ENCODE measurements around the gene CAMKMT. TPM values are rescaled to one million over a fixed set of nuclear protein-coding genes. Genes with fewer than 3 reads are reported as not detected.

CAMKMT gene
- total RNA-seq, 4 donors from 2014 or later, result 7.6 to 16.2 (median 9.4) TPM

- no peak for TF ChIP-seq CTCF (IDR thresholded peaks at IDR 0.05)
- no peak for ATAC-seq (ENCODE audit: low FRiP score)
- DNase-seq (ENCODE audit: low spot score), result no peak
These were observed 14.2 kb upstream of the CAMKMT start for GRCh38 chr2:44347526-44347925.

- DNase-seq (ENCODE audit: low spot score) (no peak), ATAC-seq (ENCODE audit: low FRiP score) (peak; percentile 86)
- no peak for TF ChIP-seq CTCF (IDR thresholded peaks at IDR 0.05)
These were observed 13.3 kb upstream of the CAMKMT start for GRCh38 chr2:44348400-44348799.

- no peak for TF ChIP-seq CTCF (IDR thresholded peaks at IDR 0.05)
- ATAC-seq (ENCODE audit: low FRiP score) (no peak), DNase-seq (ENCODE audit: low spot score) (no peak)
These were observed 12.2 kb upstream of the CAMKMT start for GRCh38 chr2:44349506-44349905.

GRCh38 chr2:44351088-44351487 is 10.7 kb upstream of the CAMKMT start:
- no peak for TF ChIP-seq CTCF (IDR thresholded peaks at IDR 0.05)
- DNase-seq (ENCODE audit: low spot score) (no peak), ATAC-seq (ENCODE audit: low FRiP score) (no peak)

GRCh38 chr2:44351676-44352075 is 10.1 kb upstream of the CAMKMT start:
- DNase-seq (ENCODE audit: low spot score), result no peak
- no peak for TF ChIP-seq CTCF (IDR thresholded peaks at IDR 0.05)
- no peak for ATAC-seq (ENCODE audit: low FRiP score)

- ATAC-seq (ENCODE audit: low FRiP score), result no peak
- DNase-seq (ENCODE audit: low spot score), result no peak
- no peak for TF ChIP-seq CTCF (IDR thresholded peaks at IDR 0.05)
These were observed 9.2 kb upstream of the CAMKMT start for GRCh38 chr2:44352510-44352909.

GRCh38 chr2:44354761-44355160 is 7.0 kb upstream of the CAMKMT start:
- no peak for ATAC-seq (ENCODE audit: low FRiP score)
- DNase-seq (ENCODE audit: low spot score), result no peak
- no peak for TF ChIP-seq CTCF (IDR thresholded peaks at IDR 0.05)
